ENCODE measurements around the gene AMZ1.

GRCh38 chr7:2689951-2690705, 2.1 kb downstream of the AMZ1 start:
- no peak for TF ChIP-seq POLR2AphosphoS5 (IDR thresholded peaks at IDR 0.05)
- TF ChIP-seq, protein P1, sequence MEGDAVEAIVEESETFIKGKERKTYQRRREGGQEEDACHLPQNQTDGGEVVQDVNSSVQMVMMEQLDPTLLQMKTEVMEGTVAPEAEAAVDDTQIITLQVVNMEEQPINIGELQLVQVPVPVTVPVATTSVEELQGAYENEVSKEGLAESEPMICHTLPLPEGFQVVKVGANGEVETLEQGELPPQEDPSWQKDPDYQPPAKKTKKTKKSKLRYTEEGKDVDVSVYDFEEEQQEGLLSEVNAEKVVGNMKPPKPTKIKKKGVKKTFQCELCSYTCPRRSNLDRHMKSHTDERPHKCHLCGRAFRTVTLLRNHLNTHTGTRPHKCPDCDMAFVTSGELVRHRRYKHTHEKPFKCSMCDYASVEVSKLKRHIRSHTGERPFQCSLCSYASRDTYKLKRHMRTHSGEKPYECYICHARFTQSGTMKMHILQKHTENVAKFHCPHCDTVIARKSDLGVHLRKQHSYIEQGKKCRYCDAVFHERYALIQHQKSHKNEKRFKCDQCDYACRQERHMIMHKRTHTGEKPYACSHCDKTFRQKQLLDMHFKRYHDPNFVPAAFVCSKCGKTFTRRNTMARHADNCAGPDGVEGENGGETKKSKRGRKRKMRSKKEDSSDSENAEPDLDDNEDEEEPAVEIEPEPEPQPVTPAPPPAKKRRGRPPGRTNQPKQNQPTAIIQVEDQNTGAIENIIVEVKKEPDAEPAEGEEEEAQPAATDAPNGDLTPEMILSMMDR (IDR thresholded peaks at IDR 0.05 in 8 of 11, conservative IDR thresholded peaks at IDR 0.05 in 3 of 11), result no peak
- TF ChIP-seq POLR2A (IDR thresholded peaks at IDR 0.05), result no peak

Data from spleen (tissue), 7 donors.